ENCODE measurements around the gene TBC1D9. TPM values are rescaled to one million over a fixed set of nuclear protein-coding genes. Genes with fewer than 3 reads are reported as not detected.

The TBC1D9 gene
- total RNA-seq, 1 donor from 2014 or later: 22.1 TPM

GRCh38 chr4:140612357-140612756 is 143.8 kb downstream of the TBC1D9 start:
- H3K27me3 ChIP-seq: no peaks in the 10 kb centered on the region
- no peaks in the 10 kb centered on the region for H3K36me3 ChIP-seq
- no peak for DNase-seq (ENCODE audit: extremely low spot score in 2 of 2)
- no peak overlapping the region for H3K4me3 ChIP-seq
- no peaks in the 10 kb centered on the region for H3K4me1 ChIP-seq
- TF ChIP-seq CTCF (IDR thresholded peaks at IDR 0.05) (no peak), POLR2A (IDR thresholded peaks at IDR 0.05) (no peak), POLR2AphosphoS5 (IDR thresholded peaks at IDR 0.05; ENCODE audit: insufficient read depth in 1 of 2, low read depth in 1 of 2) (no peak)
- H3K9me3 ChIP-seq: no peaks in the 10 kb centered on the region
- intact Hi-C loops (cut with DNase I): no loop called here
- no peak overlapping the region for H3K27ac ChIP-seq

- Histone ChIP-seq H3K4me1 (no peaks in the 10 kb centered on the region), H3K4me3 (no peak overlapping the region), H3K27me3 (no peaks in the 10 kb centered on the region), H3K27ac (no peak overlapping the region), H3K9me3 (no peaks in the 10 kb centered on the region), H3K36me3 (no peaks in the 10 kb centered on the region)
- TF ChIP-seq POLR2AphosphoS5 (IDR thresholded peaks at IDR 0.05; ENCODE audit: insufficient read depth in 1 of 2, low read depth in 1 of 2) (no peak), POLR2A (IDR thresholded peaks at IDR 0.05) (no peak), CTCF (IDR thresholded peaks at IDR 0.05) (no peak)
- no peak for DNase-seq (ENCODE audit: extremely low spot score in 2 of 2)
- intact Hi-C loops (cut with DNase I): no loop called here
These were observed 144.3 kb downstream of the TBC1D9 start for GRCh38 chr4:140611854-140612253.

DNA sequence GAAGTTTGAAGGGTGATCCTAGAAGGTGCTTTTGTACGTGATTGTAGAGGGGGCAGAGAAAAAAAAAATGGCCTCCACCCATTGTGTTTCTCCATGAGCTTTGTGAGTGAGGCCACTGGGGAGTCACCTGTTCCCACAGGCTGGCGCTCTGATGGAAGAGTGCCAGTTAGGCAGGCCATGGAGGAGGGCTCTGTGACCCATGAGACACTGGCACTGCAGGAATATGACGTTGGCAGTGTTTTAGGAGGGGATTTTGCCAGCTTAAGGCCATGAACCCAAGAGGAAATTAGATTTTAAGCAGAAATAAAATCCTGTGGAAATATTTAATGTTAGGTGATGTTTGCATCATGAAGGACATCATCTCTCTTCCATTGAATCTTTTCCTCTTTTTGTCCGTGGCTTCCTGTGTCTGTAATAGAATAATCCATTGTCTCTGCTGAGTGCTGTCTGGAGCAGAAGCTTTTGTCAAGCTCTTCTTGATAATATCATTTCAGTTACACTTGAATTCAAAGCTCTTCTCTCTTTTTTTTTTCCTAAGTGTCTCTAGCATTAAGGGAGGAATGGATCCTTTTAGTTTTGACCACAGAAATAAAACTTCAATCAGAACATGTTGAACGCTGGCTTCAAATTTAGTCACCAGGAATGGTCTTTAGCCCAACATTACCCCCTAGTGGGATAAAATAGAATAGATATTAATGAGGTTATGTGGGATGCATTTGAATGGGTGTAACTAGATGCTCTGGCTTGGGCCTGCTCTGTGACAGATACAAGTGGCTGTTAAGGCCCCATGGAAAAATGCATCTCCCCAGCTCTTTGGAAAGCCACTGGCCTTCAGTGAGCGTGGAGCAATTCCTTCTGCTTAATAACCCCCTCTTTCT is 146.4 kb downstream of the TBC1D9 start:
- DNase-seq (ENCODE audit: extremely low spot score in 2 of 2): no peak
- intact Hi-C loops (cut with DNase I): no loop called here
- Histone ChIP-seq H3K27me3 (no peaks in the 10 kb centered on the region), H3K4me3 (no peak overlapping the region), H3K4me1 (no peaks in the 10 kb centered on the region), H3K9me3 (no peaks in the 10 kb centered on the region), H3K27ac (no peak overlapping the region), H3K36me3 (no peaks in the 10 kb centered on the region)
- TF ChIP-seq CTCF (IDR thresholded peaks at IDR 0.05) (peak in 2 of 3 experiments; percentile 24 to 34), POLR2AphosphoS5 (IDR thresholded peaks at IDR 0.05; ENCODE audit: insufficient read depth in 1 of 2, low read depth in 1 of 2) (no peak)

GRCh38 chr4:140607852-140608251 is 148.3 kb downstream of the TBC1D9 start:
- TF ChIP-seq POLR2A (IDR thresholded peaks at IDR 0.05) (no peak), POLR2AphosphoS5 (IDR thresholded peaks at IDR 0.05; ENCODE audit: insufficient read depth in 1 of 2, low read depth in 1 of 2) (no peak), CTCF (IDR thresholded peaks at IDR 0.05) (no peak)
- Histone ChIP-seq H3K4me1 (no peaks in the 10 kb centered on the region), H3K36me3 (no peaks in the 10 kb centered on the region), H3K4me3 (no peak overlapping the region), H3K27me3 (no peaks in the 10 kb centered on the region), H3K27ac (no peak overlapping the region), H3K9me3 (no peaks in the 10 kb centered on the region)
- intact Hi-C loops (cut with DNase I): no loop called here
- no peak for DNase-seq (ENCODE audit: extremely low spot score in 2 of 2)

- TF ChIP-seq CTCF (IDR thresholded peaks at IDR 0.05) (no peak), POLR2AphosphoS5 (IDR thresholded peaks at IDR 0.05; ENCODE audit: insufficient read depth in 1 of 2, low read depth in 1 of 2) (no peak), POLR2A (IDR thresholded peaks at IDR 0.05) (no peak)
- DNase-seq (ENCODE audit: extremely low spot score in 2 of 2): no peak
- Histone ChIP-seq H3K4me1 (no peaks in the 10 kb centered on the region), H3K9me3 (no peaks in the 10 kb centered on the region), H3K27ac (no peak overlapping the region), H3K36me3 (no peaks in the 10 kb centered on the region), H3K27me3 (no peaks in the 10 kb centered on the region), H3K4me3 (no peak overlapping the region)
- intact Hi-C loops (cut with DNase I): no loop called here
These were observed 151.6 kb downstream of the TBC1D9 start for GRCh38 chr4:140604544-140604943.
